SH-SY5Y (cell line): ENCODE results near the gene CACNA2D4.

Experiments
- GATA2 ChIP-seq: IDR thresholded peaks from 2 replicates; pipeline ENCODE4 v1.6.1; 2011; ENCODE audit warnings: mild to moderate bottlenecking, low read depth, low read length
- GATA3 ChIP-seq: IDR thresholded peaks from 2 replicates; pipeline ENCODE4 v1.6.1; 2011; ENCODE audit warnings: low read depth, mild to moderate bottlenecking, low read length, moderate library complexity

DNA sequence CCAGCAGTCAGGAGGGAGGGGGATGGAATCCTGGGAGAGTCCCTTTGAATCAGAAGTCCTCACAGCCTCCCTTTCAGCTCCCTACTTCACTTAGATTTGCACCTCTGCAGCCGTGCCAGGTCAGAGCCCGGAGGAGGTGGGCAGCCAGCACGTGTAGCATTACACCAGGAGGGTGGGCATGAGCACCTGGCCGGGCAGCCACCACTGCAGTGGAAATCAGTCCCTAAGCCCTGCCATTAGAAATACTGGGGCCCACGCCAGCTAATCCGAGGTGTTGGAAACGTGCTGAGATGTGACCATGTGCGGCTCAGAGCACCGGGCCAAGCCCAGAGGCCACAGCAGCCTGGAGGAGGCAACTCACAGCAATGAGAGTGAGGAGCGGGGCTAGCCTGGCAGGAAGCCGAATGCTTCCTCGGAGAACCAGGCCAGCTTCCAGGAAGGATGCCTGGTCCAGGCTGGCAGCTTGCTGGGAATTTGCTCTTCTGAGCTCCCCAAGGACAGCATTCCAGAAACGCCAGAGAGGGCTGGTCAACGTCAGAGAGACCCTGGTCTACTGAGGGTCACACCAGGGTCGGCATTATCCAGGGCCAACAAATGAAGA, 9.4 kb upstream of the CACNA2D4 start:
- TF ChIP-seq GATA3 = no peak
- TF ChIP-seq GATA2 = no peak
